Measurements from ENCODE around the gene SORCS2. TPM values are rescaled to one million over a fixed set of nuclear protein-coding genes. Genes with fewer than 3 reads are reported as not detected.

The SORCS2 gene
- total and polyA plus RNA-seq, 2 of the 8 experiments (the other 6 are each of a cell fraction or from before 2014, with no cell fraction given): 0.36 to 1.8 TPM

DNA sequence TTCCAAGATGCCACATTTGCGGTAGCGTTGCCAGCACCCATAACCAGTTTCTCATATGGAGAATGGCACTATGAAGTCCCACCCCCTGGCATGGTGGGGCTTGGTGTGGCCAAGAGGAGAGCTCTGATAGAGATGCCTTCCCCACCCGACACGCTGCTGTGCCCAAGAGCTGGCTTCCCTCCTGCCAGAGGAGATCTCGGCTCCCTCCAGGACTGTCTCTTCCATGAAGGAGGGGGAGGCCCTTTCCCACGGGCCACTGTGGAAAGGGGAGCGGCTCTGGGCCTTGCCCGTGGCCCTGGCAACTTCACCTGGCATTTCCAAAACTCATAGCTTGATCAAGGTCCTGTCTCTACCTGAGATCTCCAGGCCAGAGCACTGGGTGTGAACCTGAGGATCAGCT lies 459.7 kb downstream of the SORCS2 start (continued):
- TF ChIP-seq, protein P1, sequence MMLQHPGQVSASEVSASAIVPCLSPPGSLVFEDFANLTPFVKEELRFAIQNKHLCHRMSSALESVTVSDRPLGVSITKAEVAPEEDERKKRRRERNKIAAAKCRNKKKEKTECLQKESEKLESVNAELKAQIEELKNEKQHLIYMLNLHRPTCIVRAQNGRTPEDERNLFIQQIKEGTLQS (IDR thresholded peaks at IDR 0.05; ENCODE audit: insufficient read depth, low read depth, low read length): no peak
- no peak for TF ChIP-seq SP1 (IDR thresholded peaks at IDR 0.05; ENCODE audit: low read depth, low read length)
- TF ChIP-seq, protein P2, sequence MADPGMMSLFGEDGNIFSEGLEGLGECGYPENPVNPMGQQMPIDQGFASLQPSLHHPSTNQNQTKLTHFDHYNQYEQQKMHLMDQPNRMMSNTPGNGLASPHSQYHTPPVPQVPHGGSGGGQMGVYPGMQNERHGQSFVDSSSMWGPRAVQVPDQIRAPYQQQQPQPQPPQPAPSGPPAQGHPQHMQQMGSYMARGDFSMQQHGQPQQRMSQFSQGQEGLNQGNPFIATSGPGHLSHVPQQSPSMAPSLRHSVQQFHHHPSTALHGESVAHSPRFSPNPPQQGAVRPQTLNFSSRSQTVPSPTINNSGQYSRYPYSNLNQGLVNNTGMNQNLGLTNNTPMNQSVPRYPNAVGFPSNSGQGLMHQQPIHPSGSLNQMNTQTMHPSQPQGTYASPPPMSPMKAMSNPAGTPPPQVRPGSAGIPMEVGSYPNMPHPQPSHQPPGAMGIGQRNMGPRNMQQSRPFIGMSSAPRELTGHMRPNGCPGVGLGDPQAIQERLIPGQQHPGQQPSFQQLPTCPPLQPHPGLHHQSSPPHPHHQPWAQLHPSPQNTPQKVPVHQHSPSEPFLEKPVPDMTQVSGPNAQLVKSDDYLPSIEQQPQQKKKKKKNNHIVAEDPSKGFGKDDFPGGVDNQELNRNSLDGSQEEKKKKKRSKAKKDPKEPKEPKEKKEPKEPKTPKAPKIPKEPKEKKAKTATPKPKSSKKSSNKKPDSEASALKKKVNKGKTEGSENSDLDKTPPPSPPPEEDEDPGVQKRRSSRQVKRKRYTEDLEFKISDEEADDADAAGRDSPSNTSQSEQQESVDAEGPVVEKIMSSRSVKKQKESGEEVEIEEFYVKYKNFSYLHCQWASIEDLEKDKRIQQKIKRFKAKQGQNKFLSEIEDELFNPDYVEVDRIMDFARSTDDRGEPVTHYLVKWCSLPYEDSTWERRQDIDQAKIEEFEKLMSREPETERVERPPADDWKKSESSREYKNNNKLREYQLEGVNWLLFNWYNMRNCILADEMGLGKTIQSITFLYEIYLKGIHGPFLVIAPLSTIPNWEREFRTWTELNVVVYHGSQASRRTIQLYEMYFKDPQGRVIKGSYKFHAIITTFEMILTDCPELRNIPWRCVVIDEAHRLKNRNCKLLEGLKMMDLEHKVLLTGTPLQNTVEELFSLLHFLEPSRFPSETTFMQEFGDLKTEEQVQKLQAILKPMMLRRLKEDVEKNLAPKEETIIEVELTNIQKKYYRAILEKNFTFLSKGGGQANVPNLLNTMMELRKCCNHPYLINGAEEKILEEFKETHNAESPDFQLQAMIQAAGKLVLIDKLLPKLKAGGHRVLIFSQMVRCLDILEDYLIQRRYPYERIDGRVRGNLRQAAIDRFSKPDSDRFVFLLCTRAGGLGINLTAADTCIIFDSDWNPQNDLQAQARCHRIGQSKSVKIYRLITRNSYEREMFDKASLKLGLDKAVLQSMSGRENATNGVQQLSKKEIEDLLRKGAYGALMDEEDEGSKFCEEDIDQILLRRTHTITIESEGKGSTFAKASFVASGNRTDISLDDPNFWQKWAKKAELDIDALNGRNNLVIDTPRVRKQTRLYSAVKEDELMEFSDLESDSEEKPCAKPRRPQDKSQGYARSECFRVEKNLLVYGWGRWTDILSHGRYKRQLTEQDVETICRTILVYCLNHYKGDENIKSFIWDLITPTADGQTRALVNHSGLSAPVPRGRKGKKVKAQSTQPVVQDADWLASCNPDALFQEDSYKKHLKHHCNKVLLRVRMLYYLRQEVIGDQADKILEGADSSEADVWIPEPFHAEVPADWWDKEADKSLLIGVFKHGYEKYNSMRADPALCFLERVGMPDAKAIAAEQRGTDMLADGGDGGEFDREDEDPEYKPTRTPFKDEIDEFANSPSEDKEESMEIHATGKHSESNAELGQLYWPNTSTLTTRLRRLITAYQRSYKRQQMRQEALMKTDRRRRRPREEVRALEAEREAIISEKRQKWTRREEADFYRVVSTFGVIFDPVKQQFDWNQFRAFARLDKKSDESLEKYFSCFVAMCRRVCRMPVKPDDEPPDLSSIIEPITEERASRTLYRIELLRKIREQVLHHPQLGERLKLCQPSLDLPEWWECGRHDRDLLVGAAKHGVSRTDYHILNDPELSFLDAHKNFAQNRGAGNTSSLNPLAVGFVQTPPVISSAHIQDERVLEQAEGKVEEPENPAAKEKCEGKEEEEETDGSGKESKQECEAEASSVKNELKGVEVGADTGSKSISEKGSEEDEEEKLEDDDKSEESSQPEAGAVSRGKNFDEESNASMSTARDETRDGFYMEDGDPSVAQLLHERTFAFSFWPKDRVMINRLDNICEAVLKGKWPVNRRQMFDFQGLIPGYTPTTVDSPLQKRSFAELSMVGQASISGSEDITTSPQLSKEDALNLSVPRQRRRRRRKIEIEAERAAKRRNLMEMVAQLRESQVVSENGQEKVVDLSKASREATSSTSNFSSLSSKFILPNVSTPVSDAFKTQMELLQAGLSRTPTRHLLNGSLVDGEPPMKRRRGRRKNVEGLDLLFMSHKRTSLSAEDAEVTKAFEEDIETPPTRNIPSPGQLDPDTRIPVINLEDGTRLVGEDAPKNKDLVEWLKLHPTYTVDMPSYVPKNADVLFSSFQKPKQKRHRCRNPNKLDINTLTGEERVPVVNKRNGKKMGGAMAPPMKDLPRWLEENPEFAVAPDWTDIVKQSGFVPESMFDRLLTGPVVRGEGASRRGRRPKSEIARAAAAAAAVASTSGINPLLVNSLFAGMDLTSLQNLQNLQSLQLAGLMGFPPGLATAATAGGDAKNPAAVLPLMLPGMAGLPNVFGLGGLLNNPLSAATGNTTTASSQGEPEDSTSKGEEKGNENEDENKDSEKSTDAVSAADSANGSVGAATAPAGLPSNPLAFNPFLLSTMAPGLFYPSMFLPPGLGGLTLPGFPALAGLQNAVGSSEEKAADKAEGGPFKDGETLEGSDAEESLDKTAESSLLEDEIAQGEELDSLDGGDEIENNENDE (IDR thresholded peaks at IDR 0.05; ENCODE audit: insufficient replicate concordance, low read length): no peak
- TF ChIP-seq EP300 (IDR thresholded peaks at IDR 0.05; ENCODE audit: borderline replicate concordance in 1 of 2, low read depth in 2 of 2, low read length in 2 of 2): no peak
- TF ChIP-seq PHF8 (conservative IDR thresholded peaks at IDR 0.05; ENCODE audit: low read depth, low read length): no peak
- TF ChIP-seq TBP (IDR thresholded peaks at IDR 0.05; ENCODE audit: low read depth, low read length): no peak
- no peak for TF ChIP-seq POLR2A (IDR thresholded peaks at IDR 0.05; ENCODE audit: control extremely low read depth in 1 of 2, low read depth in 2 of 2, low read length in 2 of 2)
- no peak for TF ChIP-seq JUN (IDR thresholded peaks at IDR 0.05; ENCODE audit: low read depth, low read length)
